Transverse colon (tissue), 3 donors: ENCODE data around the gene LCP2.

Experiments
- CTCF ChIP-seq, 5 experiments: fragments of 200-600 bp in 3 of 5; fragments of 450-650 bp in 2 of 5; sonication (generic) in 3 of 5; IDR thresholded peaks; 1 replicate in 2 of 5; 2 replicates in 3 of 5; pipeline ENCODE4 v1.5.1; 2016 to 2017; ENCODE audit warnings: antibody characterized with exemption in 5 of 5, inconsistent platforms in 3 of 5, mild to moderate bottlenecking in 2 of 5, moderate library complexity in 1 of 5
- POLR2A ChIP-seq: fragments of 450-650 bp; IDR thresholded peaks from one replicate; pipeline ENCODE4 v1.6.1; 2016; ENCODE audit warnings: antibody characterized with exemption, mild to moderate bottlenecking, moderate library complexity

GRCh38 chr5:170287532-170287931 is 10.0 kb downstream of the LCP2 start:
- TF ChIP-seq CTCF (IDR thresholded peaks at IDR 0.05) (no peak), POLR2A (no peak)
